H9 (cell line): Measurements from ENCODE around the gene PARD3. TPM values are rescaled to one million over a fixed set of nuclear protein-coding genes. Genes with fewer than 3 reads are reported as not detected.
A peak's percentile ranks its signal among the peaks of the same experiment; 100 is the strongest.

Experiments
- DNase-seq: peaks from one replicate; pipeline ENCODE4 v3.0.0-alpha.2; 2017
- H2AFZ ChIP-seq: one replicate; pipeline ENCODE4 v1.6.1; 2013; ENCODE audit warnings: mild to moderate bottlenecking, low read length, control low read depth, moderate library complexity
- H2AK5ac ChIP-seq: 2 replicates; pipeline ENCODE4 v1.6.1; 2013; ENCODE audit warnings: low read length, control low read depth, mixed read lengths; ENCODE audit not compliant: insufficient read length
- H2BK120ac ChIP-seq: one replicate; pipeline ENCODE4 v1.6.1; 2013; ENCODE audit warnings: low read depth, mild to moderate bottlenecking, low read length, control low read depth, inconsistent platforms; ENCODE audit not compliant: poor library complexity, severe bottlenecking
- H2BK12ac ChIP-seq: 2 replicates; pipeline ENCODE4 v1.6.1; 2013; ENCODE audit warnings: low read length, control low read depth, mixed read lengths, low read depth; ENCODE audit not compliant: insufficient read length
- H2BK15ac ChIP-seq: 2 replicates; pipeline ENCODE4 v1.6.1; 2013; ENCODE audit warnings: low read depth, low read length, control low read depth
- H2BK20ac ChIP-seq: one replicate; pipeline ENCODE4 v1.6.1; 2013; ENCODE audit warnings: low read depth, mild to moderate bottlenecking, low read length, control low read depth, inconsistent platforms; ENCODE audit not compliant: poor library complexity, severe bottlenecking
- H2BK5ac ChIP-seq: 2 replicates; pipeline ENCODE4 v1.6.1; 2013; ENCODE audit warnings: low read length, control low read depth, mixed read lengths; ENCODE audit not compliant: insufficient read length
- H3K14ac ChIP-seq: 2 replicates; pipeline ENCODE4 v1.6.1; 2013; ENCODE audit warnings: low read length, control low read depth; ENCODE audit not compliant: insufficient read depth
- H3K18ac ChIP-seq: 2 replicates; pipeline ENCODE4 v1.6.1; 2013; ENCODE audit warnings: low read depth, mild to moderate bottlenecking, mixed read lengths, low read length, control low read depth; ENCODE audit not compliant: insufficient read length
- H3K23ac ChIP-seq: 2 replicates; pipeline ENCODE4 v1.6.1; 2013; ENCODE audit warnings: low read length, control low read depth, mixed read lengths, low read depth; ENCODE audit not compliant: insufficient read length
- H3K23me2 ChIP-seq: 2 replicates; pipeline ENCODE4 v1.6.1; 2013; ENCODE audit warnings: low read depth, mild to moderate bottlenecking, mixed read lengths, low read length, control low read depth; ENCODE audit not compliant: insufficient read length, poor library complexity, severe bottlenecking
- H3K27ac ChIP-seq: 2 replicates; pipeline ENCODE4 v1.5.1; 2013; ENCODE audit warnings: low read length, control low read depth, mixed read lengths, low read depth; ENCODE audit not compliant: insufficient read length
- H3K27me3 ChIP-seq: 2 replicates; pipeline ENCODE4 v1.6.1; 2013; ENCODE audit warnings: low read length, control low read depth, inconsistent platforms; ENCODE audit not compliant: insufficient read depth
- H3K4ac ChIP-seq: 2 replicates; pipeline ENCODE4 v1.6.1; 2013; ENCODE audit warnings: low read depth, mild to moderate bottlenecking, control low read depth, inconsistent platforms, low read length, moderate library complexity
- H3K4me1 ChIP-seq: 2 replicates; pipeline ENCODE4 v1.6.1; 2013; ENCODE audit warnings: low read length, control low read depth, inconsistent platforms; ENCODE audit not compliant: insufficient read depth
- H3K4me2 ChIP-seq: 2 replicates; pipeline ENCODE4 v1.6.1; 2013; ENCODE audit warnings: low read length, control low read depth, mixed read lengths; ENCODE audit not compliant: insufficient read length, insufficient read depth
- H3K56ac ChIP-seq: 2 replicates; pipeline ENCODE4 v1.6.1; 2013; ENCODE audit warnings: low read depth, mild to moderate bottlenecking, mixed read lengths, low read length, control low read depth; ENCODE audit not compliant: insufficient read length
- H3K79me1 ChIP-seq: 2 replicates; pipeline ENCODE4 v1.6.1; 2013; ENCODE audit warnings: low read depth, mild to moderate bottlenecking, moderate library complexity, low read length, control low read depth, inconsistent platforms; ENCODE audit not compliant: insufficient read depth, poor library complexity, severe bottlenecking
- H3K79me2 ChIP-seq: 2 replicates; pipeline ENCODE4 v1.6.1; 2013; ENCODE audit warnings: low read length, control low read depth, inconsistent platforms; ENCODE audit not compliant: insufficient read depth
- H3K9ac ChIP-seq: 2 replicates; pipeline ENCODE4 v1.6.1; 2013; ENCODE audit warnings: low read length, control low read depth, mixed read lengths; ENCODE audit not compliant: insufficient read length; ENCODE audit errors: extremely low read depth
- H3K9me3 ChIP-seq: one replicate; pipeline ENCODE4 v1.6.1; 2013; ENCODE audit warnings: low read depth, low read length, inconsistent platforms; ENCODE audit not compliant: control insufficient read depth
- H3T11ph ChIP-seq: one replicate; pipeline ENCODE4 v1.6.1; 2013; ENCODE audit warnings: mild to moderate bottlenecking, low read length, control low read depth, inconsistent platforms
- H4K20me1 ChIP-seq: one replicate; pipeline ENCODE4 v1.6.1; 2013; ENCODE audit not compliant: control insufficient read depth, insufficient read length, insufficient read depth
- H4K5ac ChIP-seq: 2 replicates; pipeline ENCODE4 v1.6.1; 2013; ENCODE audit warnings: low read depth, mild to moderate bottlenecking, mixed read lengths, low read length, control low read depth; ENCODE audit not compliant: insufficient read length
- H4K8ac ChIP-seq: replicated peaks from 2 replicates; pipeline ENCODE4 v1.6.1; 2013; ENCODE audit warnings: low read length, control low read depth, mixed read lengths, low read depth; ENCODE audit not compliant: insufficient read length
- H4K91ac ChIP-seq: 2 replicates; pipeline ENCODE4 v1.6.1; 2013; ENCODE audit warnings: low read depth, mild to moderate bottlenecking, moderate library complexity, mixed read lengths, low read length, control low read depth; ENCODE audit not compliant: insufficient read length
- H3K27ac Mint-ChIP-seq, 3 experiments: 2 replicates in 2 of 3; 3 replicates in 1 of 3; pipeline ENCODE4 v1.8.0; 2020 to 2021; ENCODE audit warnings: mixed read lengths in 3 of 3, mild to moderate bottlenecking in 1 of 3, moderate library complexity in 1 of 3
- H3K27me3 Mint-ChIP-seq: 2 replicates; pipeline ENCODE4 v1.8.0; 2021; ENCODE audit warnings: low read depth, mild to moderate bottlenecking, moderate library complexity, mixed read lengths
- H3K36me3 Mint-ChIP-seq, 3 experiments: 2 replicates in 2 of 3; 3 replicates in 1 of 3; pipeline ENCODE4 v1.8.0; 2020 to 2021; ENCODE audit warnings: low read depth in 3 of 3, mixed read lengths in 3 of 3; ENCODE audit not compliant: insufficient read depth in 1 of 3
- H3K4me1 Mint-ChIP-seq, 2 experiments: 2 replicates each; pipeline ENCODE4 v1.8.0; 2020; ENCODE audit warnings: mixed read lengths in 2 of 2
- H3K4me3 Mint-ChIP-seq, 2 experiments: 2 replicates in 1 of 2; 3 replicates in 1 of 2; pipeline ENCODE4 v1.8.0; 2020 to 2021; ENCODE audit warnings: mild to moderate bottlenecking in 2 of 2, mixed read lengths in 2 of 2, moderate library complexity in 1 of 2
- H3K9me3 Mint-ChIP-seq, 2 experiments: 2 replicates in 1 of 2; 3 replicates in 1 of 2; pipeline ENCODE4 v1.8.0; 2020; ENCODE audit warnings: mild to moderate bottlenecking in 2 of 2, mixed read lengths in 2 of 2, moderate library complexity in 1 of 2
- CTCF ChIP-seq: fragments of 200-600 bp; sonication (generic); conservative IDR thresholded peaks from 3 replicates; pipeline ENCODE4 v1.8.0; 2021; ENCODE audit warnings: antibody characterized with exemption, mild to moderate bottlenecking
- WGBS: extraction: QIAGEN DNeasy Blood & Tissue Kit; methylation state at CpG from one replicate; pipeline ENCODE4 v1.1.7; 2013; ENCODE audit warnings: missing lambda C conversion rate, low lambda C conversion rate, mixed read lengths; ENCODE audit not compliant: insufficient read length; ENCODE audit errors: extremely low coverage; 5-methylcytosine and 5-hydroxymethylcytosine counted together
- total RNA-seq: library from RNA; stranded (reverse); gene quantifications from 2 replicates; pipeline ENCODE4 v1.2.1, GENCODE V29; 2021

The PARD3 gene
- total RNA-seq, 1 experiment from 2014 or later: 44.7 TPM

- Histone ChIP-seq H4K91ac (no peak overlapping the region), H2AK5ac (no peak overlapping the region), H3K18ac (no peak overlapping the region), H3K4me1 (peaks cover 5% of the 10 kb centered on the region; the same call in 1 of the 2 replicates), H3K79me1 (no peaks in the 10 kb centered on the region), H3K27ac (no peak overlapping the region), H2BK120ac (no peak overlapping the region), H3K79me2 (no peaks in the 10 kb centered on the region), H3K23me2 (no peaks in the 10 kb centered on the region), H3T11ph (no peak overlapping the region), H3K4ac (no peak overlapping the region), H3K9ac (no peak overlapping the region), H2BK5ac (no peak overlapping the region), H3K4me2 (no peak overlapping the region), H4K20me1 (no peaks in the 10 kb centered on the region), H2BK20ac (no peak overlapping the region), H3K9me3 (no peaks in the 10 kb centered on the region), H3K27me3 (no peaks in the 10 kb centered on the region), H3K23ac (no peak overlapping the region), H2BK15ac (no peak overlapping the region), H4K5ac (no peak overlapping the region), H3K14ac (0 out of 2 replicates have a peak overlapping the region, but pooled peaks have one; percentile 20), H4K8ac (no peak overlapping the region), H2BK12ac (no peak overlapping the region), H3K56ac (no peak overlapping the region), H2AFZ (peak overlapping the region; percentile 44)
- no CpG with 5 or more reads among the region's 16 CpGs for WGBS
- H3K4me3 Mint-ChIP-seq: no peak overlapping the region
- H3K36me3 Mint-ChIP-seq: peaks cover 0 to 7% (median 0%) of the 10 kb centered on the region in 3 experiments; a peak in 2 of 7 replicates
- H3K4me1 Mint-ChIP-seq: peaks cover 14 to 15% of the 10 kb centered on the region in 2 experiments
- TF ChIP-seq CTCF: no peak
- no peaks in the 10 kb centered on the region; the same call in 1 of the 2 replicates for H3K27me3 Mint-ChIP-seq
- peak overlapping the region in 2 of 3 experiments; percentile 50 to 96; a peak in 3 of 7 replicates for H3K27ac Mint-ChIP-seq
- no peak for DNase-seq
- H3K9me3 Mint-ChIP-seq: peaks cover 5 to 8% of the 10 kb centered on the region in 2 experiments; a peak in 3 of 5 replicates
Observed at GRCh38 chr10:34104829-34105572, 710.1 kb downstream of the PARD3 start.
